ENCODE measurements around the gene LYRM1.

LYRM1 gene

GRCh38 chr16:20857281-20857680, 43.3 kb upstream of the LYRM1 start:
- Histone ChIP-seq H3K36me3 (ENCODE audit: insufficient read depth, low read length) (peaks cover 45% of the 10 kb centered on the region; the same call in 1 of the 2 replicates), H3K9me2 (replicated peaks; ENCODE audit: low read depth, low read length) (no peaks in the 10 kb centered on the region), H3K9ac (ENCODE audit: low read depth, low read length, poor library complexity, severe bottlenecking) (no peak overlapping the region), H3K79me2 (ENCODE audit: insufficient read depth, low read length) (no peaks in the 10 kb centered on the region), H3K4me3 (ENCODE audit: low read length, poor library complexity, severe bottlenecking) (no peak overlapping the region), H3K4me1 (ENCODE audit: insufficient read depth, low read length, poor library complexity, severe bottlenecking) (no peaks in the 10 kb centered on the region), H3K9me3 (ENCODE audit: insufficient read depth, low read depth, low read length) (no peaks in the 10 kb centered on the region), H4K20me1 (ENCODE audit: insufficient read depth, low read length, poor library complexity, severe bottlenecking) (no peaks in the 10 kb centered on the region), H2AFZ (ENCODE audit: low read length) (no peak overlapping the region), H3F3A (ENCODE audit: low read depth) (no peaks in the 10 kb centered on the region), H3K27me3 (ENCODE audit: insufficient read depth, low read length, poor library complexity, severe bottlenecking) (no peaks in the 10 kb centered on the region), H3K4me2 (ENCODE audit: low read depth, low read length, poor library complexity, severe bottlenecking) (no peak overlapping the region)
- TF ChIP-seq EZH2phosphoT487 (IDR thresholded peaks at IDR 0.05; ENCODE audit: borderline replicate concordance) (no peak), CTCF (conservative IDR thresholded peaks at IDR 0.05; ENCODE audit: low read length) (no peak)

- H4K20me1 ChIP-seq (ENCODE audit: insufficient read depth, low read length, poor library complexity, severe bottlenecking): no peaks in the 10 kb centered on the region
- H3K27me3 ChIP-seq (ENCODE audit: insufficient read depth, low read length, poor library complexity, severe bottlenecking): no peaks in the 10 kb centered on the region
- H3K4me2 ChIP-seq (ENCODE audit: low read depth, low read length, poor library complexity, severe bottlenecking): no peak overlapping the region
- peaks cover 47% of the 10 kb centered on the region; the same call in 1 of the 2 replicates for H3K36me3 ChIP-seq (ENCODE audit: insufficient read depth, low read length)
- H3K9ac ChIP-seq (ENCODE audit: low read depth, low read length, poor library complexity, severe bottlenecking): no peak overlapping the region
- H3K4me1 ChIP-seq (ENCODE audit: insufficient read depth, low read length, poor library complexity, severe bottlenecking): peaks cover 5% of the 10 kb centered on the region
- no peaks in the 10 kb centered on the region for H3K9me2 ChIP-seq (replicated peaks; ENCODE audit: low read depth, low read length)
- TF ChIP-seq CTCF (conservative IDR thresholded peaks at IDR 0.05; ENCODE audit: low read length): no peak
- no peak for TF ChIP-seq EZH2phosphoT487 (IDR thresholded peaks at IDR 0.05; ENCODE audit: borderline replicate concordance)
- no peaks in the 10 kb centered on the region for H3F3A ChIP-seq (ENCODE audit: low read depth)
- H3K9me3 ChIP-seq (ENCODE audit: insufficient read depth, low read depth, low read length): no peaks in the 10 kb centered on the region
- no peak overlapping the region for H3K4me3 ChIP-seq (ENCODE audit: low read length, poor library complexity, severe bottlenecking)
- peaks cover 18% of the 10 kb centered on the region; the same call in 1 of the 2 replicates for H3K79me2 ChIP-seq (ENCODE audit: insufficient read depth, low read length)
- no peak overlapping the region for H2AFZ ChIP-seq (ENCODE audit: low read length)
Observed at GRCh38 chr16:20859229-20859628, 41.3 kb upstream of the LYRM1 start.

- Histone ChIP-seq H3K9ac (ENCODE audit: low read depth, low read length, poor library complexity, severe bottlenecking) (no peak overlapping the region), H3F3A (ENCODE audit: low read depth) (no peaks in the 10 kb centered on the region), H3K4me2 (ENCODE audit: low read depth, low read length, poor library complexity, severe bottlenecking) (no peak overlapping the region), H3K4me1 (ENCODE audit: insufficient read depth, low read length, poor library complexity, severe bottlenecking) (peaks cover 6% of the 10 kb centered on the region), H3K27me3 (ENCODE audit: insufficient read depth, low read length, poor library complexity, severe bottlenecking) (no peaks in the 10 kb centered on the region), H3K79me2 (ENCODE audit: insufficient read depth, low read length) (peaks cover 22% of the 10 kb centered on the region; the same call in 1 of the 2 replicates), H2AFZ (ENCODE audit: low read length) (no peak overlapping the region), H3K4me3 (ENCODE audit: low read length, poor library complexity, severe bottlenecking) (no peak overlapping the region), H3K36me3 (ENCODE audit: insufficient read depth, low read length) (peaks cover 43% of the 10 kb centered on the region; the same call in 1 of the 2 replicates), H4K20me1 (ENCODE audit: insufficient read depth, low read length, poor library complexity, severe bottlenecking) (no peaks in the 10 kb centered on the region), H3K9me3 (ENCODE audit: insufficient read depth, low read depth, low read length) (no peaks in the 10 kb centered on the region), H3K9me2 (replicated peaks; ENCODE audit: low read depth, low read length) (no peaks in the 10 kb centered on the region)
- no peak for TF ChIP-seq CTCF (conservative IDR thresholded peaks at IDR 0.05; ENCODE audit: low read length)
- no peak for TF ChIP-seq EZH2phosphoT487 (IDR thresholded peaks at IDR 0.05; ENCODE audit: borderline replicate concordance)
Observed at GRCh38 chr16:20859699-20860098, 40.9 kb upstream of the LYRM1 start.
